NCI-H446 treated with DMSO at 0.1 percent for 48 hours (cell line): ENCODE data around the gene ARGLU1.

Source experiments
- DNase-seq: peaks from one replicate; lab custom pipeline; 2025; lab: John Stamatoyannopoulos, UW

ARGLU1 gene

DNA sequence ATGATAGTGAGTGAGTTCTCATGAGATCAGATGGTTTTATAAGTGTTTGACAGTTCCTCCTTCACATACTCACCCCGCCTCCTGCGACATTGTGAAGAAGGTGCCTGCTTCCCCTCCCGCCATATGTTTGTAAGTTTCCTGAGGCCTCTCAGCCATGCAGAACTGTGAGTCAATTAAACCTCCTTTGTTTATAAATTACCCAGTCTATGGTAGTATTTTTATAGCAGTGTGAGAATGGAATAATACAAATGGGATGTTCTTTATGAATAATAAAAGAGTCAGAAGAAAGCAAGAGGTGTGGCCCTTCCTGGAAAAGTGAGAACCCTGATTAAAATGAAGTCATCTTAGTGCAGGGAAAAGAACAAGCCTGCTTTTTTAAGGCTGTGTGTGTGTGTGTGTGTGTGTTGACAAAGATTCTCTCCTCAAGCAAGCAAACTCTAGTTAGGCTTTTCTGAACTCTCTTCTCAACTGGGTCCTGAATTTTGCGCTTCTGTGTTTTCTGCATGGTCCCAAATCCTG is 18.8 kb upstream of the ARGLU1 start:
- no peak for DNase-seq

DNA sequence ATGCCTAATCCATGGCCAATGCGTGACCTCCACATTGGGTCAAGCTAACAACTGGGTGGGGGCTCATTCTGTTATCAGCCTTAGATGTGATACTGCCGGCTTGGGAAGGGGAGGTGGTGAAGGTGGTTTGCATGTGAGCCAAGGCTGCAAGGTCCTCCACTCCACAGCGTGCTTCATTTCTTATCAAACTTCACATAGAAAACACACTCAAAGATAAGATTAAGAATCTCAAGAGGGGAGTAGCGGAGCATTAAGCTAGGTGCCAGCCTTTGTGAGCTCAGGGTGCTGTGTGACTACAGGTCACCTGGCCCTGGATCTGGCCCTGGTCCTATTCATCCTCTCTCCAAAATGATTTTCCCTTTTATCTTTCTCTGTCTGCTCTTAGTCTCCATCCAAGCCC is 13.3 kb upstream of the ARGLU1 start:
- DNase-seq: no peak

DNA sequence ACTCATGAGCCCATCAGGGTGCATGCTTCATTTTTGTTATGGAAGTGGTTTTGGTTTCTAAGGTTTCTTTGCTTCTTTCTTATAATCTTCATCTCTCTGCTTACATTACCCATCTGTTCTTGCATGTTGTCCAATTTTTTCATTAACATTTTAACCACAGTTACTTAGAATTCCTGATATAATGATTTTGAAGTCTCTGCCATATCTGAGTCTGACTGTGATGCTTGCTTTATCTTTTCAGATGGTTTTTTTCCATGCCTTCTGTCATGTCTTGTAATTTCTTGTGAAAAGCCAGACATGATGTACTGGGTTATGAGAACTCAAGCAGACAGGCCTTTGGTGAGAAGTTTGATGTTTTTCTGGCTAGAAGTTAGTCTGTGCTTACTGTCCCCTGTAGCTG is 8.0 kb upstream of the ARGLU1 start:
- DNase-seq: no peak

DNA sequence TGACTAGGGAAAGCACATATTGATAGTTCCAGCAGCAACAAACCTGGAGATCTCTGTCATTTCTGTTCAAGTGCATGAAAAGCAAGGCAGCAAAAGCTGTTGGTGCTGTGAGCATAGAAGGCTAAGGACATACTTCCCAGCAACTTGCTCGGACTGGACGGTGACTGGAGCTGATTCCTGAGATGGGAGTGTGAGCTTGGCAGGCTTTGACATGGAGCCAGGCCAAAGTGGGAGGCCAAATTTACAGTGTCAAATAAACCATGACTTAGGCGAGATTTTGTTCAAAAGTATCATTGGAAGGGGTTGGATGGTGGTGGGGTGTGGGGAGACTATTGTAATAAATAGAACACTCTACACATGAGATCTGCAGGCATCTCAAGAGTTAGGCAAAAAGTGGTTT is 5.9 kb upstream of the ARGLU1 start:
- no peak for DNase-seq

DNA sequence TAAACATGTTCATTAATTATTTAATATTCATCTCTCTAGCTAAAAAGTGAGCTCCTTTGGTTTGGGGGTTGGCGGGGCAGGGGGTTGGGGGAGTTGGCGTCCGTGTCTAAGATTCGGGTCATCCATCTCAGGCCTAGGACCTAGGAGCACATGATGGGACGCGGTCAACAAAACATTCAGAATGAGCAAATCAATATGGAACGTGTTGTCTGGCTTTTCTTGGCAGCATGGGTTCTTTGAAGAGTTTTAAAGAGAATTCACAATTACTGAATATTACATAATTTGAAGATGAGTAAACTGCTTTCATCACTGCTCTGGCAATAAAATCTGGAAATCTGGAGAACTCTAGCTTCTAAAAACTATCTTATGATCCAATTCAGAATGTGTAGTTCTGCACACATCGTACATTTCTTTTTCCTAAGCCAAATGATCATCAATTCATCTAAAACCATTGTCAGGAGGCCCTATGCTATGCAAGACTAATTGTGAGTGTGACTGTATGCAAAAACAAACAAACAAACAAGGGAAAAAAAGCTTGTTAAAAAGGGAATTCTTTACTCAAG is 5.4 kb upstream of the ARGLU1 start:
- no peak for DNase-seq

DNA sequence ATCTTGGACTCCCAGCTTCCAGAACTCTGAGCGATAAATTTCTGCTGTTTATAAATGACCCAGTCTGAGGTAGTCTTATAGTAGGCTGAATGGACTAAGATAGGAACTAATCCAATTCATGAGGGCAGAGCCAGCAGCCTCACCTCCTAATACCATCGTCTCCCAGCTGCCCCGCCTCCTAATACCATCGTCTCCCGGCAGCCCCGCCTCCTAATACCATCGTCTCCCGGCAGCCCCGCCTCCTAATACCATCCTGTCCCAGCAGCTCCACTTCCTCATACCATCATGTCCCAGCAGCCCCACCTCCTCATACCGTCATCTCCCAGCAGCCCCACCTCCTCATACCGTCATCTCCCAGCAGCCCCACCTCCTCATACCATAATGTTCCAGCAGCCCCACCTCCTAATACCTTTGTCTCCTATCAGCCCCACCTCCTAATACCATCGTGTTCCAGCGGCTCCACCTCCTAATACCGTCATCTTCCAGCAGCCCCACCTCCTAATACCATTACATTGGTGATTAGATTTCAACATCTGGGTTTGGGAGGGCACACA is 2.4 kb upstream of the ARGLU1 start:
- DNase-seq: no peak

- no peak for DNase-seq
These were observed 1.5 kb upstream of the ARGLU1 start for GRCh38 chr13:106569233-106570095.

GRCh38 chr13:106568299-106569003 is 514 bp upstream of the ARGLU1 start:
- no peak for DNase-seq

- DNase-seq: no peak
These were observed 1.1 kb downstream of the ARGLU1 start for GRCh38 chr13:106566641-106567473.

- no peak for DNase-seq
These were observed 2.7 kb downstream of the ARGLU1 start for GRCh38 chr13:106565127-106565775.

- DNase-seq: no peak
These were observed 5.6 kb downstream of the ARGLU1 start for GRCh38 chr13:106562301-106562700.

GRCh38 chr13:106561551-106562170 is 6.3 kb downstream of the ARGLU1 start:
- no peak for DNase-seq

DNA sequence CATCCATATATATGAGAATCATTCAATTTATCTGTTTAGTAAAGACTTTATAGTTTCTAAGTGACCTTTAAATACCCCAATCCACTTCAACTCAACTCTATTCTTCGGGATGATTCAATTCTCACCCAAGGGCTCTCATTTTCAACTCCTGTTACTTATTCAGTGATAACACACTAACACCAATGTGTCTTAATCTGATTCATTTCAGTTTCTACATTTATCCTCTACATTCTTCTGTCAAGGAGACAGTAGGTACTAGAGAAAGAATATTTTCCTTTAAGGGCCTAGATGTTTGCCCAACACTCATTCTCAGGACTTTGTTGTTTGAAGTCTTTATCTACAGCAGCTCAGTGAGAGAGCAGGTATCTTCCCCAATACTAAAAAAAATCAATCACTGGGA is 7.1 kb downstream of the ARGLU1 start:
- DNase-seq: no peak

- no peak for DNase-seq
These were observed 9.4 kb downstream of the ARGLU1 start for GRCh38 chr13:106558527-106558926.

GRCh38 chr13:106555631-106556328 is 12.2 kb downstream of the ARGLU1 start:
- no peak for DNase-seq

DNA sequence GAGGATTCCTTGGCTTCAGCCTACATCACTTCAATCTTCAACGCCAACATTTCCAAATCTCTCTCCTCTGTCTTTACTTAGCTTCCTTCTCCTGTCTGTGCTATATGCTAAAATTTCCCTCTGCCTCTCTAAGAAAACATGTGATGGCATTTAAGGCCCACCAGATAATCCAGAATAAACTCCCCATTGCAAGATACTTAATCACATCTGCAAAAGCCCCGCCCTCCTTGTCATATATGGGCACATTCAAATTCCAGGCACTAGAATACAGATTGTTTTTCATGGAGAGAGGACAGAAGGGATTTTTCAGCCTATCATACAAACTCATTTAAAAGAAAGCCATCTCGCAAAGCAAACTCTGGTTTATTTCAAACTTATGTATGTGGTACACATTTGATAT is 16.2 kb downstream of the ARGLU1 start:
- DNase-seq: no peak

GRCh38 chr13:106551350-106551749 is 16.6 kb downstream of the ARGLU1 start:
- no peak for DNase-seq

GRCh38 chr13:106550570-106551135 is 17.3 kb downstream of the ARGLU1 start:
- no peak for DNase-seq

GRCh38 chr13:106548064-106548696 is 19.8 kb downstream of the ARGLU1 start:
- DNase-seq: no peak
